ENCODE results near the gene ABCG2. TPM values are rescaled to one million over a fixed set of nuclear protein-coding genes. Genes with fewer than 3 reads are reported as not detected.

ABCG2 gene
- polyA plus RNA-seq, 1 of the 3 experiments (the other 2 are of a cell fraction) = 0.02 TPM

GRCh38 chr4:88200186-88200585 lies 41.7 kb upstream of the ABCG2 start (continued):
- no peak for TF ChIP-seq USF1 (IDR thresholded peaks at IDR 0.05; ENCODE audit: borderline replicate concordance, low read depth)
- no peak for TF ChIP-seq POLR2AphosphoS5 (IDR thresholded peaks at IDR 0.05; ENCODE audit: low read depth, low read length)
- no peak for TF ChIP-seq FOXM1 (IDR thresholded peaks at IDR 0.05; ENCODE audit: low read depth)
- no peak for TF ChIP-seq ZBTB33 (IDR thresholded peaks at IDR 0.05; ENCODE audit: borderline replicate concordance, low read depth)

GRCh38 chr4:88196523-88197185 lies 38.2 kb upstream of the ABCG2 start:
- Histone ChIP-seq H4K20me1 (ENCODE audit: insufficient read depth) (no peaks in the 10 kb centered on the region), H3K9ac (no peak overlapping the region), H3K27ac (ENCODE audit: low read depth in 2 of 2, low read length in 1 of 2) (no peak overlapping the region), H3K9me2 (no peaks in the 10 kb centered on the region), H3K4me2 (no peak overlapping the region), H3K4me3 (ENCODE audit: low read depth in 2 of 2, low read length in 1 of 2) (no peak overlapping the region), H3K4me1 (ENCODE audit: control insufficient read depth in 1 of 2, insufficient read depth in 2 of 2, low read depth in 1 of 2, low read length in 1 of 2) (no peaks in the 10 kb centered on the region; a peak in 1 of 4 replicates), H3K27me3 (ENCODE audit: insufficient read depth) (no peaks in the 10 kb centered on the region), H3K36me3 (replicated peaks in 1 of 2; ENCODE audit: control insufficient read depth in 1 of 2, insufficient read depth in 2 of 2, low read length in 1 of 2) (no peaks in the 10 kb centered on the region), H3F3A (replicated peaks; ENCODE audit: insufficient read depth) (no peaks in the 10 kb centered on the region), H2AFZ (ENCODE audit: low read depth) (no peak overlapping the region), H3K79me2 (ENCODE audit: insufficient read depth) (no peaks in the 10 kb centered on the region), H3K9me3 (no peaks in the 10 kb centered on the region; the same call in 1 of the 2 replicates)
- WGBS (ENCODE audit: low lambda C conversion rate) = 67% methylated on average over 4 of the region's 4 CpGs
- CTCF ChIA-PET = interaction anchor here (3.5 kb wide), 1 partner anchor 15 kb away, joined by 16 read pairs; no protein-coding TSS in a partner anchor
- TF ChIP-seq JUND (IDR thresholded peaks at IDR 0.05) (no peak), FOXJ3 (CRISPR knock-in tag; IDR thresholded peaks at IDR 0.05) (no peak), TCF12 (IDR thresholded peaks at IDR 0.05) (no peak), EP300 (IDR thresholded peaks at IDR 0.05; ENCODE audit: borderline replicate concordance in 1 of 2, low read depth in 1 of 2, low read length in 1 of 2) (no peak), GABPA (IDR thresholded peaks at IDR 0.05; ENCODE audit: low read depth) (no peak), CTCF (IDR thresholded peaks at IDR 0.05) (no peak), MXI1 (IDR thresholded peaks at IDR 0.05; ENCODE audit: low read depth, low read length) (no peak), MAX (IDR thresholded peaks at IDR 0.05; ENCODE audit: low read depth) (no peak), MEF2A (IDR thresholded peaks at IDR 0.05; ENCODE audit: borderline replicate concordance, low read depth) (no peak), NFIC (IDR thresholded peaks at IDR 0.05; ENCODE audit: borderline replicate concordance) (no peak)
- no peak for DNase-seq
- POLR2A ChIA-PET = interaction anchor here (0.6 kb wide), 1 partner anchor 28 kb away, joined by 5 read pairs; no protein-coding TSS in a partner anchor
